ENCODE results near the gene GCLC.

GCLC gene

DNA sequence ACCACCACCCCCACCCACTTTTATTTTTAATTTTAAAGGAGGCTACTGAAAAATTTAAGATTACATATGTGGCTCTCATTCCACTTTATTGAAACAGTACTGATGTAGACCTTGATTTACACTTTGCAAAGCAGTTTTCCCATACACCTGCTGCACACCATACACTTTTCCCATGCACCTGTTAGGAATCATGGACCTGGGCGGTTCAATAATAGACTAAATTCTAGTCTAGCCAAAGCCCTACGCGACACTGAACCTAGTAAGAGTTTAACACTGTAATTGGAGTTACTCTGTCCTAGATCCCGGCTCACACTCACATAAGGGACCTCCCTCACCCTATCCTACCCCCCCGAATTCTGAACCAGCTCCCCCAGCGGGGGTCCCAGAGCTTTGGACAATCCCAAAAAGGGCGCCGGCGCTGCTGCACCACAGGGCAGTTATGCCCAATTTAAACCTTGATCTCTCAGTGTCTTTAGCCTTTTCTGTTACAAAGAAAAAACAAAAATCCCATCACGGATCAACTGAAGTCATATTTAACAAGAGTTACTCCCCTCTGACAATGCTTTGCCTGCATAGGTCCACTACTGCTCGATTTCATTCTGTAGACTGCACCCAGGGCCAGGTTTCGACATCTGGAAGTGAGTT lies 2.4 kb upstream of the GCLC start:
- Histone ChIP-seq H3K27ac (ENCODE audit: extremely low read depth, low read depth, low read length) (peak overlapping the region; percentile 19; the same call in 1 of the 2 replicates), H3K9me3 (ENCODE audit: control insufficient read depth, insufficient read depth, low read depth, low read length) (no peaks in the 10 kb centered on the region), H3K4me3 (ENCODE audit: low read depth, low read length) (peak overlapping the region; percentile 43), H3K36me3 (ENCODE audit: control insufficient read depth in 2 of 2, insufficient read depth in 1 of 2, low read length in 2 of 2) (no peaks in the 10 kb centered on the region), H3K4me1 (ENCODE audit: control insufficient read depth, insufficient read depth, low read length) (peaks cover 8% of the 10 kb centered on the region; the same call in 1 of the 2 replicates)
- ChIA-PET CTCF (interaction anchor here (0.6 to 4.6 kb wide), 14 partner anchors 15 to 1218 kb away, joined by 3 to 29 read pairs (median 4); no protein-coding TSS in a partner anchor), POLR2A (interaction anchor here (1.1 to 2.3 kb wide), 4 partner anchors 30 to 247 kb away, joined by 3 to 11 read pairs (median 8); partner anchors contain the start of gene LRRC1)
- no peak for TF ChIP-seq BCL11A (tag by site-specific recombination; IDR thresholded peaks at IDR 0.05; ENCODE audit: low read depth)
- no peak for TF ChIP-seq ZNF776 (tag by site-specific recombination; IDR thresholded peaks at IDR 0.05; ENCODE audit: borderline replicate concordance)
- no peak for TF ChIP-seq ZNF302 (tag by site-specific recombination; IDR thresholded peaks at IDR 0.05; ENCODE audit: low read depth)
- no peak for TF ChIP-seq ZXDB (tag by site-specific recombination; IDR thresholded peaks at IDR 0.05)
- TF ChIP-seq, protein P1, sequence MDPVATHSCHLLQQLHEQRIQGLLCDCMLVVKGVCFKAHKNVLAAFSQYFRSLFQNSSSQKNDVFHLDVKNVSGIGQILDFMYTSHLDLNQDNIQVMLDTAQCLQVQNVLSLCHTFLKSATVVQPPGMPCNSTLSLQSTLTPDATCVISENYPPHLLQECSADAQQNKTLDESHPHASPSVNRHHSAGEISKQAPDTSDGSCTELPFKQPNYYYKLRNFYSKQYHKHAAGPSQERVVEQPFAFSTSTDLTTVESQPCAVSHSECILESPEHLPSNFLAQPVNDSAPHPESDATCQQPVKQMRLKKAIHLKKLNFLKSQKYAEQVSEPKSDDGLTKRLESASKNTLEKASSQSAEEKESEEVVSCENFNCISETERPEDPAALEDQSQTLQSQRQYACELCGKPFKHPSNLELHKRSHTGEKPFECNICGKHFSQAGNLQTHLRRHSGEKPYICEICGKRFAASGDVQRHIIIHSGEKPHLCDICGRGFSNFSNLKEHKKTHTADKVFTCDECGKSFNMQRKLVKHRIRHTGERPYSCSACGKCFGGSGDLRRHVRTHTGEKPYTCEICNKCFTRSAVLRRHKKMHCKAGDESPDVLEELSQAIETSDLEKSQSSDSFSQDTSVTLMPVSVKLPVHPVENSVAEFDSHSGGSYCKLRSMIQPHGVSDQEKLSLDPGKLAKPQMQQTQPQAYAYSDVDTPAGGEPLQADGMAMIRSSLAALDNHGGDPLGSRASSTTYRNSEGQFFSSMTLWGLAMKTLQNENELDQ (tag by site-specific recombination; IDR thresholded peaks at IDR 0.05; ENCODE audit: low read depth), result no peak
- no peak for TF ChIP-seq REPIN1 (tag by site-specific recombination; IDR thresholded peaks at IDR 0.05; ENCODE audit: low read depth)
- TF ChIP-seq, protein P2, sequence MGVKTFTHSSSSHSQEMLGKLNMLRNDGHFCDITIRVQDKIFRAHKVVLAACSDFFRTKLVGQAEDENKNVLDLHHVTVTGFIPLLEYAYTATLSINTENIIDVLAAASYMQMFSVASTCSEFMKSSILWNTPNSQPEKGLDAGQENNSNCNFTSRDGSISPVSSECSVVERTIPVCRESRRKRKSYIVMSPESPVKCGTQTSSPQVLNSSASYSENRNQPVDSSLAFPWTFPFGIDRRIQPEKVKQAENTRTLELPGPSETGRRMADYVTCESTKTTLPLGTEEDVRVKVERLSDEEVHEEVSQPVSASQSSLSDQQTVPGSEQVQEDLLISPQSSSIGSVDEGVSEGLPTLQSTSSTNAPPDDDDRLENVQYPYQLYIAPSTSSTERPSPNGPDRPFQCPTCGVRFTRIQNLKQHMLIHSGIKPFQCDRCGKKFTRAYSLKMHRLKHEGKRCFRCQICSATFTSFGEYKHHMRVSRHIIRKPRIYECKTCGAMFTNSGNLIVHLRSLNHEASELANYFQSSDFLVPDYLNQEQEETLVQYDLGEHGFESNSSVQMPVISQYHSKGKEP (tag by site-specific recombination; IDR thresholded peaks at IDR 0.05), result no peak
- TF ChIP-seq ZNF521 (tag by site-specific recombination; IDR thresholded peaks at IDR 0.05), result no peak
- no peak for TF ChIP-seq ZBTB8A (tag by site-specific recombination; IDR thresholded peaks at IDR 0.05)
- TF ChIP-seq ZNF596 (tag by site-specific recombination; IDR thresholded peaks at IDR 0.05), result no peak
- TF ChIP-seq SCRT2 (tag by site-specific recombination; IDR thresholded peaks at IDR 0.05), result peak; percentile 56; the same call in 1 of the 2 replicates
- TF ChIP-seq ZNF394 (tag by site-specific recombination; IDR thresholded peaks at IDR 0.05; ENCODE audit: borderline replicate concordance), result no peak
- no peak for TF ChIP-seq ZNF677 (tag by site-specific recombination; IDR thresholded peaks at IDR 0.05)
- TF ChIP-seq, protein P3, sequence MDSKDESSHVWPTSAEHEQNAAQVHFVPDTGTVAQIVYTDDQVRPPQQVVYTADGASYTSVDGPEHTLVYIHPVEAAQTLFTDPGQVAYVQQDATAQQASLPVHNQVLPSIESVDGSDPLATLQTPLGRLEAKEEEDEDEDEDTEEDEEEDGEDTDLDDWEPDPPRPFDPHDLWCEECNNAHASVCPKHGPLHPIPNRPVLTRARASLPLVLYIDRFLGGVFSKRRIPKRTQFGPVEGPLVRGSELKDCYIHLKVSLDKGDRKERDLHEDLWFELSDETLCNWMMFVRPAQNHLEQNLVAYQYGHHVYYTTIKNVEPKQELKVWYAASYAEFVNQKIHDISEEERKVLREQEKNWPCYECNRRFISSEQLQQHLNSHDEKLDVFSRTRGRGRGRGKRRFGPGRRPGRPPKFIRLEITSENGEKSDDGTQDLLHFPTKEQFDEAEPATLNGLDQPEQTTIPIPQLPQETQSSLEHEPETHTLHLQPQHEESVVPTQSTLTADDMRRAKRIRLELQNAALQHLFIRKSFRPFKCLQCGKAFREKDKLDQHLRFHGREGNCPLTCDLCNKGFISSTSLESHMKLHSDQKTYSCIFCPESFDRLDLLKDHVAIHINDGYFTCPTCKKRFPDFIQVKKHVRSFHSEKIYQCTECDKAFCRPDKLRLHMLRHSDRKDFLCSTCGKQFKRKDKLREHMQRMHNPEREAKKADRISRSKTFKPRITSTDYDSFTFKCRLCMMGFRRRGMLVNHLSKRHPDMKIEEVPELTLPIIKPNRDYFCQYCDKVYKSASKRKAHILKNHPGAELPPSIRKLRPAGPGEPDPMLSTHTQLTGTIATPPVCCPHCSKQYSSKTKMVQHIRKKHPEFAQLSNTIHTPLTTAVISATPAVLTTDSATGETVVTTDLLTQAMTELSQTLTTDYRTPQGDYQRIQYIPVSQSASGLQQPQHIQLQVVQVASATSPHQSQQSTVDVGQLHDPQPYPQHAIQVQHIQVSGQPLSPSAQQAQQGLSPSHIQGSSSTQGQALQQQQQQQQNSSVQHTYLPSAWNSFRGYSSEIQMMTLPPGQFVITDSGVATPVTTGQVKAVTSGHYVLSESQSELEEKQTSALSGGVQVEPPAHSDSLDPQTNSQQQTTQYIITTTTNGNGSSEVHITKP (tag by site-specific recombination; IDR thresholded peaks at IDR 0.05), result peak; percentile 91
- TF ChIP-seq MYNN (tag by site-specific recombination; IDR thresholded peaks at IDR 0.05; ENCODE audit: borderline replicate concordance), result no peak
- 0 out of 2 replicates have a peak, but pooled peaks have one; percentile 6 for TF ChIP-seq KLF9 (tag by site-specific recombination; IDR thresholded peaks at IDR 0.05; ENCODE audit: low read depth)

DNA sequence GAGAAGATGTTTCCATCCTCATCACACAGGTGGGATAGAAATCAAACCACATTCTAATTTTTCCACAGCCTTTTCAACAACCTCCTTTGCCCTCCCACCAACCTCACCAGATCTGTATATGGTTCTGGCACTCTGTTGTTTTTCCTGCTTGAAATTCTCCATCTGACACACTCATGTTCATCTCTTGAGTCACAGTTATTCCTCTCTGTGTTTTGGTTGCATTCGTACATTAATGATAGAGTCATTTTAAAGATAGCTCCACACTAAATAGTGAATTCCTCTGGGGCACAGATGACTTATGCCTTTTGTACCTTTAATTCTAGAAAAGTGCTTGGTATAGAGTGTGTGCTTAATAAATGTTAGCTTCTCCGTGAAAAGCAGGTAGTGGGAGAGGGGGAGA lies 1.4 kb upstream of the GCLC start:
- Histone ChIP-seq H3K27ac (ENCODE audit: extremely low read depth, low read depth, low read length) (no peak overlapping the region), H3K9me3 (ENCODE audit: control insufficient read depth, insufficient read depth, low read depth, low read length) (no peaks in the 10 kb centered on the region), H3K4me1 (ENCODE audit: control insufficient read depth, insufficient read depth, low read length) (peaks cover 10% of the 10 kb centered on the region; the same call in 1 of the 2 replicates), H3K4me3 (ENCODE audit: low read depth, low read length) (no peak overlapping the region), H3K36me3 (ENCODE audit: control insufficient read depth in 2 of 2, insufficient read depth in 1 of 2, low read length in 2 of 2) (no peaks in the 10 kb centered on the region)
- POLR2A ChIA-PET, result interaction anchor here (2.3 kb wide), 1 partner anchor 248 kb away, joined by 8 read pairs; the partner anchor contains the start of gene LRRC1
- CTCF ChIA-PET, result interaction anchor here (0.6 to 4.6 kb wide), 6 partner anchors 53 to 245 kb away, joined by 3 to 29 read pairs (median 3); no protein-coding TSS in a partner anchor
- TF ChIP-seq ZNF654 (tag by site-specific recombination; IDR thresholded peaks at IDR 0.05; ENCODE audit: low read depth) (no peak), ZNF10 (tag by site-specific recombination; IDR thresholded peaks at IDR 0.05) (no peak), ZFP3 (tag by site-specific recombination; IDR thresholded peaks at IDR 0.05; ENCODE audit: low read depth) (no peak), ZNF768 (tag by site-specific recombination; IDR thresholded peaks at IDR 0.05) (no peak), ZNF416 (tag by site-specific recombination; IDR thresholded peaks at IDR 0.05) (no peak), ZNF610 (tag by site-specific recombination; IDR thresholded peaks at IDR 0.05; ENCODE audit: borderline replicate concordance) (no peak), ZNF146 (tag by site-specific recombination; IDR thresholded peaks at IDR 0.05) (no peak), HOXA7 (CRISPR knock-in tag; IDR thresholded peaks at IDR 0.05; ENCODE audit: borderline replicate concordance) (no peak), ZNF324 (tag by site-specific recombination; IDR thresholded peaks at IDR 0.05) (no peak)
